Measurements from ENCODE around the gene HRH3.

DNA sequence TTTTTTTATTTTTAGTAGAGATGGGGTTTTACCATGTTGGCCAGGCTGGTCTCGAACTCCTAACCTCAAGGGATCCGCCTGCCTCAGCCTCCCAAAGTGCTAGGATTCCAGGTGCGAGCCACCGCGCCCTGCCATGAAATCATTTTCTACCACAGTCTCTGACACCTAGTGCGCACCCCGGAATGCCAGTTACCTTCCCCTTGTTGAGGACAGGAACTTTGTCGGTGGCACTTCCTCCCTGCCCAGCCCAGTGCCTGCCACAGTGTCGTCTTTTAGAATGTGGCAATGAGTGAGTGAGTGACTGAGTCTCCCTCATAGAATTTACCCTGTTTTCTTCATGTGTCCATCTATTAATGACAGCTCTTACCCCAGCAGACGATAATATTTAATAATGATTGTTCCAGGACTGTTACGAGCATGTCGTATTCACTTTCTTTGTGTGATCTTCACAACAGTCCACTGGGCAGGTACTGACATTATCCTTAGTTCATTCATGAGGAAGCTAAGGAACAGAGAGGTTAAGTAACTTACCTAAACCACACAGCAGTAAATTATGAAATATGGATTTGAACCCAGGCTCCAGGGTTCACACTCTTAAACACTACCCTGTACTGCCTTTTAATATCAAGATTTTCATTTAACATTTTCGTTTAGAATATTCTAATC lies 20.1 kb upstream of the HRH3 start:
- TF ChIP-seq, protein P1, sequence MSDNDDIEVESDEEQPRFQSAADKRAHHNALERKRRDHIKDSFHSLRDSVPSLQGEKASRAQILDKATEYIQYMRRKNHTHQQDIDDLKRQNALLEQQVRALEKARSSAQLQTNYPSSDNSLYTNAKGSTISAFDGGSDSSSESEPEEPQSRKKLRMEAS (IDR thresholded peaks at IDR 0.05), result no peak
- TF ChIP-seq, protein P2, sequence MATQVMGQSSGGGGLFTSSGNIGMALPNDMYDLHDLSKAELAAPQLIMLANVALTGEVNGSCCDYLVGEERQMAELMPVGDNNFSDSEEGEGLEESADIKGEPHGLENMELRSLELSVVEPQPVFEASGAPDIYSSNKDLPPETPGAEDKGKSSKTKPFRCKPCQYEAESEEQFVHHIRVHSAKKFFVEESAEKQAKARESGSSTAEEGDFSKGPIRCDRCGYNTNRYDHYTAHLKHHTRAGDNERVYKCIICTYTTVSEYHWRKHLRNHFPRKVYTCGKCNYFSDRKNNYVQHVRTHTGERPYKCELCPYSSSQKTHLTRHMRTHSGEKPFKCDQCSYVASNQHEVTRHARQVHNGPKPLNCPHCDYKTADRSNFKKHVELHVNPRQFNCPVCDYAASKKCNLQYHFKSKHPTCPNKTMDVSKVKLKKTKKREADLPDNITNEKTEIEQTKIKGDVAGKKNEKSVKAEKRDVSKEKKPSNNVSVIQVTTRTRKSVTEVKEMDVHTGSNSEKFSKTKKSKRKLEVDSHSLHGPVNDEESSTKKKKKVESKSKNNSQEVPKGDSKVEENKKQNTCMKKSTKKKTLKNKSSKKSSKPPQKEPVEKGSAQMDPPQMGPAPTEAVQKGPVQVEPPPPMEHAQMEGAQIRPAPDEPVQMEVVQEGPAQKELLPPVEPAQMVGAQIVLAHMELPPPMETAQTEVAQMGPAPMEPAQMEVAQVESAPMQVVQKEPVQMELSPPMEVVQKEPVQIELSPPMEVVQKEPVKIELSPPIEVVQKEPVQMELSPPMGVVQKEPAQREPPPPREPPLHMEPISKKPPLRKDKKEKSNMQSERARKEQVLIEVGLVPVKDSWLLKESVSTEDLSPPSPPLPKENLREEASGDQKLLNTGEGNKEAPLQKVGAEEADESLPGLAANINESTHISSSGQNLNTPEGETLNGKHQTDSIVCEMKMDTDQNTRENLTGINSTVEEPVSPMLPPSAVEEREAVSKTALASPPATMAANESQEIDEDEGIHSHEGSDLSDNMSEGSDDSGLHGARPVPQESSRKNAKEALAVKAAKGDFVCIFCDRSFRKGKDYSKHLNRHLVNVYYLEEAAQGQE (IDR thresholded peaks at IDR 0.05; ENCODE audit: low read depth), result no peak
- TF ChIP-seq TAF1 (IDR thresholded peaks at IDR 0.05; ENCODE audit: low read depth), result no peak
- TF ChIP-seq RAD21 (IDR thresholded peaks at IDR 0.05; ENCODE audit: low read depth), result no peak

All from Ishikawa (cell line).